GM12865 (cell line): ENCODE results near the gene GHRH.
A peak's percentile ranks its signal among the peaks of the same experiment; 100 is the strongest.

Source experiments
- DNase-seq: peaks from one replicate; pipeline ENCODE4 v3.0.0; 2010; ENCODE audit warnings: low read depth
- H3K4me3 ChIP-seq: 2 replicates; pipeline ENCODE4 v1.5.1; 2011; ENCODE audit warnings: mild to moderate bottlenecking, low read depth, low read length, control low read depth
- CTCF ChIP-seq: IDR thresholded peaks from 2 replicates; pipeline ENCODE4 v1.5.1; 2011; ENCODE audit warnings: low read length, control low read depth, low read depth, inconsistent platforms; ENCODE audit not compliant: insufficient read depth; ENCODE audit errors: missing control alignments

GHRH gene

GRCh38 chr20:37293301-37293943 is 31.8 kb upstream of the GHRH start:
- DNase-seq = no peak
- no peak overlapping the region for H3K4me3 ChIP-seq
- TF ChIP-seq CTCF = no peak

- DNase-seq = peak; percentile 91
- peak overlapping the region; percentile 94 for H3K4me3 ChIP-seq
- no peak for TF ChIP-seq CTCF
These were observed 30.1 kb upstream of the GHRH start for GRCh38 chr20:37291724-37292126.

GRCh38 chr20:37290158-37290810 is 28.7 kb upstream of the GHRH start:
- TF ChIP-seq CTCF = no peak
- DNase-seq = no peak
- H3K4me3 ChIP-seq = peak overlapping the region; percentile 94

- no peak for TF ChIP-seq CTCF
- no peak overlapping the region for H3K4me3 ChIP-seq
- no peak for DNase-seq
These were observed 26.5 kb upstream of the GHRH start for GRCh38 chr20:37288091-37288490.

GRCh38 chr20:37285664-37286374 is 24.2 kb upstream of the GHRH start:
- no peak for TF ChIP-seq CTCF
- no peak overlapping the region for H3K4me3 ChIP-seq
- DNase-seq = no peak

GRCh38 chr20:37284691-37285161 is 23.1 kb upstream of the GHRH start:
- DNase-seq = no peak
- no peak overlapping the region for H3K4me3 ChIP-seq
- no peak for TF ChIP-seq CTCF
